GM12872 (cell line): ENCODE measurements around the gene CDYL.

Experiments
- TF ChIP-seq, protein P1 (sequence below): IDR thresholded peaks from 3 replicates; pipeline ENCODE4 v1.5.1; 2011; ENCODE audit warnings: low read depth, mild to moderate bottlenecking, low read length, moderate library complexity; ENCODE audit not compliant: insufficient read depth

CDYL gene

DNA sequence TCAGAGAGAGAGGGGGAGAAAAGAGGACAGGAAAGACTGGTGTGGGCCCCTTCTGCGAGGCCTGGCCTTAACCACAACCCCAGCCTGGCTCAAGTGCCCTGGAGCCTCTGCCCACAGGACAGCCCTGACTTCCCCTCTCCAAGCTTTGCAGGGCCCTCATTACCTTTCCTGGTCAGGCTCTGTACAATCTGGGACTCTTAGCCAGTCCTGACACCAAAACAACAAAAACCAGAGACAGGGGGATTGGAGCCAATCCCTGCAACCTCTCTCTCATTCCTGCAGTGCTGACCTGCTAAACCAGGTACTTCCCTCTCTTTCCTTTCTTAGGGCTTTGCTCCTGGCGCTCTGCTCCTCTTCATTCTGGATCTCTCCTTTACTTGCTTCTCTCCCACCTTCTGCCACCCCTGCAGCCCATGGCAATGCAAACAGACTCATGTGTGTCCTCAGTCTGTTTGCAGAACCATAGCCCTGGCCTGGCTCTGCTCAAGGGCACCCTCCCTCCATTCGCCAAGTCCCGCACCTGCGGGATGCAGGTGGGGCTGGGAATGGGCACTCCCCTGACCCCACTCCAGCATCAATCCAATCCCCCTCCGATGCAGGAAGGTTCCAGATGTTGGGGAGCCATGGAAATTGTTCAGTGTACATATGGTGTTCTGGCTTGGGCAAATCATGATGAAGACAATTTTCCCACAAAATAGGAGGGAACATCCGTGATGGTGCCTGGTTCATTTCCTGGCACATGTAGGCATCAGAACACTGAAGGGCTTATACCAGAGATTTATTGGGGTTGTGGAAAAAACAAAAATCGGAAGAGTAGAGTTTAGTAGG lies 189.6 kb downstream of the CDYL start:
- TF ChIP-seq, protein P1, sequence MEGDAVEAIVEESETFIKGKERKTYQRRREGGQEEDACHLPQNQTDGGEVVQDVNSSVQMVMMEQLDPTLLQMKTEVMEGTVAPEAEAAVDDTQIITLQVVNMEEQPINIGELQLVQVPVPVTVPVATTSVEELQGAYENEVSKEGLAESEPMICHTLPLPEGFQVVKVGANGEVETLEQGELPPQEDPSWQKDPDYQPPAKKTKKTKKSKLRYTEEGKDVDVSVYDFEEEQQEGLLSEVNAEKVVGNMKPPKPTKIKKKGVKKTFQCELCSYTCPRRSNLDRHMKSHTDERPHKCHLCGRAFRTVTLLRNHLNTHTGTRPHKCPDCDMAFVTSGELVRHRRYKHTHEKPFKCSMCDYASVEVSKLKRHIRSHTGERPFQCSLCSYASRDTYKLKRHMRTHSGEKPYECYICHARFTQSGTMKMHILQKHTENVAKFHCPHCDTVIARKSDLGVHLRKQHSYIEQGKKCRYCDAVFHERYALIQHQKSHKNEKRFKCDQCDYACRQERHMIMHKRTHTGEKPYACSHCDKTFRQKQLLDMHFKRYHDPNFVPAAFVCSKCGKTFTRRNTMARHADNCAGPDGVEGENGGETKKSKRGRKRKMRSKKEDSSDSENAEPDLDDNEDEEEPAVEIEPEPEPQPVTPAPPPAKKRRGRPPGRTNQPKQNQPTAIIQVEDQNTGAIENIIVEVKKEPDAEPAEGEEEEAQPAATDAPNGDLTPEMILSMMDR, result no peak

DNA sequence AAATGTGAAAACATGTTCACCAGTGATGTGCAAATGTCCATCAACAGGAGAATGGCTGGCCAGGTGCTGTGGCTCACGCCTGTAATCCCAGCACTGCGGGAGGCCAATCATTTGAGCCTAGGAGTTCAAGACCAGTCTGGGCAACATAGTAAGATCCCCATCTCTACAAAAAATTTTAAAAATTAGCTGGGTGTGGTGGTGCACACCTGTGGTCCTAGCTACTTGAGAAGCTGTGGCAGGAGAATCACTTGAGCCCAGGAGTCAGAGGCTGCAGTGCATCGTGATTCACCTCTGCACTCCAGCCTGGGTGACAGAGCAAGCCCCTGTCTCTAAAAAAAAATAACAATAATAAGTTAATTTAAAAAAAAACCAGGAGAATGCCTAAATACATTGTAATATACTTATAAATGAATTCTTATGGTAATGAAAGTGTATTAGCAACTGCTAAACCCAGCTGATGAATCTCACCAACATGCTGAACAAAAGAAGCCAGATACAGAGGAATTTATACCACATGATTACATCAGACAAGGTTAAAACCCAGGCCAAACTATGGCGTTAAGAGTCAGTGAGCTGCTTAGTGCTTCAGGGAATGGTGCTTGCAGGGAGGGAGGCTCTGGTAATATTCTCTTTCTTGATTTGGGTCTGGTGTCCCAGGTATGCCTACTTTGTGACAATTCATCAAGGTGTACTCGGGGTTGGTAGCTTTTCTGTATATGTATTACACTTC lies 191.3 kb downstream of the CDYL start:
- TF ChIP-seq, protein P1, result no peak

DNA sequence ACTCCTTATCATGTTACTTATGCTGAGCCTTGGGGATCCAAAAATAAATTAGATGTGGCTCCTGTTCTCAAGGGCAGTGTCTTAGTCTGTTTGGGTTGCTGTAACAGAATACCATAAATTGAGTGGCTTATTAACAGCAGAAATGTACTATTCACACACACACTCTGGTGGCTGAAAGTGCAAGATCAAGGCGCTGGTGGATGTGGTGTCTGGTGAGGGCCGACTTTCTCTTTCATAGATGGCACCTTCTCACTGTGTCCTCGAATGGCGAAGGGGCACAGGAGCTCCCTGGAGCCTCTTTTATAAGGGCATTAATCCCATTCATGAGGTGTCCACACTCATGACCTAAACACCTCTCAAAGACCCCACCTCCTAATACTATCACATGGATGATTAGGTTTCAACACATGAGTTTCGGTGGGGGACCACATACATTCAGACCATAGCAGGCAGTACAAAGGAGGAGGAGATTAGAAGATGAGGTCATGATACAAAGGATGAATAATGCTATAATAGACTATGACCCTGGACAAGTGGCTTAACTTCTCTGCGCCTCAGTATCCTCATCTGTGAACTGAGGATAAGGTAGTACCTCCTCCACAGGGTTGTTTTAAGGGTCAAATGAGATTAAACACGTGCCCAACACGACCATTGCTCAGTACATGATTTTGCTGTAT lies 193.5 kb downstream of the CDYL start:
- TF ChIP-seq, protein P1, result no peak

DNA sequence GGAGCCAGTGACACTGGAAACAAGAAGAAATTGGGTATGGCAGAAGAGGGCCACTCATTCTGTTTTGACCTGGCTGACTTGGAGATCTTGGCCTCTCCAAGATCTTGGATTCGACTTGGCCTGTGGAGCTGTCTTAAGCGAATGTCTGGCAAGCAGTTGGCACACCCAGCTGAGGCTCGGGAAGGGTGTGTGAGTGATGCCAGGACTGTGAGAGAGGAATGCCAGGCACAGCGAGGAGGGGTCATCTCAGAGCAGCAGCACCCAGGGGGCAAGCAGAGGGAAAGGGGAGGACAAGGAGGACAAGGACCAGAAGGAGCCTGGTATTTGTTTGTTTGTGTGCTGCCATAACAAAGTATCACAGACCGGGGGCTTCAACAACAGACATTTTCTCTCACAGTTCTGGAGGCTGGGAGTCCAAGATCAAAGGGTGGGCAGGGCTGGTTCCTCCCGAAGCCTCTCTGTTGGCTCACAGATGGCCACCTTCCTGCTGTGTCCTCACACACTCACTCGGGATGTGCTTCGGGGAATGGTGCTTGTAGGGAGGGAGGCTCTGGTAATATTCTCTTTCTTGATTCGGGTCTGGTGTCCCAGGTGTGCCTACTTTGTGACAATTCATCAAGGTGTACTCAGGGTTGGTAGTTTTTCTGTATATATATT lies 194.7 kb downstream of the CDYL start:
- TF ChIP-seq, protein P1, result no peak

DNA sequence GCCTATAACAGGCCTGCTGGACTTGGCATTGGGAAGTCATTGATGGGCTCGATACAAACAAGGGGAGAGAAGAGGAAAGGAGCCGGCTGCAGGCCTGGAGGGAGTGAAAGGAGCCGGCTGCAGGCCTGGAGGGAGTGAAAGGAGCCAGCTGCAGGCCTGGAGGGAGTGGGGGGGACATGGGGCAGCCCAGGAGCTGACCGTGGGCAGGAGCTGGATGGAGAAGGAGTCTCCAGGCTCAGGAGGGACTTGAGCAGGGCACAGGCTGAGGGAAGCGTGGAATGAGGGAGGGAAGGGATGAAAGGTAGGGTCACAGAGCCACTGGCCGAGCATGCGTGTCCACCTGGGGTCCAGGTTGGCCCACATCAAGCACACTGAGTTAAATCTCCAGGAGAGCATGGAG lies 195.6 kb downstream of the CDYL start:
- TF ChIP-seq, protein P1, result no peak

DNA sequence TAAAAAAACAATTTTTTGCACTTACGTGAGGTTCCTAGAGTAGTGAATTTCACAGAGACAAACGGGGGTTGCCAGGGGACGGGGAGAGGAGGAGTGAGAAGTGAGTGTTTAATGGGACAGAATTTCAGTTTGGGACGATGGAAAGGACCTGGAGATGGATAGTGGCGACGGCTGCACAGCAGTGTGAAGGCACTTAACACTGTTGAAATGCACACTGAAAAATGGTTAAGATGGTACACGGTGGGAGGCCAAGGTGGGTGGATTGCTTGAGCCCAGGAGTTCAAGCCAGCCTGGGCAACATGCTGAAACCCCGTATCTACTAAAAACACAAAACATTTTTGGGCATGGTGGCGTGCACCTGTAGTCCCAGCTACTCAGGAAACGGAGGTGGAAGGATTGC lies 196.2 kb downstream of the CDYL start:
- TF ChIP-seq, protein P1, result no peak

DNA sequence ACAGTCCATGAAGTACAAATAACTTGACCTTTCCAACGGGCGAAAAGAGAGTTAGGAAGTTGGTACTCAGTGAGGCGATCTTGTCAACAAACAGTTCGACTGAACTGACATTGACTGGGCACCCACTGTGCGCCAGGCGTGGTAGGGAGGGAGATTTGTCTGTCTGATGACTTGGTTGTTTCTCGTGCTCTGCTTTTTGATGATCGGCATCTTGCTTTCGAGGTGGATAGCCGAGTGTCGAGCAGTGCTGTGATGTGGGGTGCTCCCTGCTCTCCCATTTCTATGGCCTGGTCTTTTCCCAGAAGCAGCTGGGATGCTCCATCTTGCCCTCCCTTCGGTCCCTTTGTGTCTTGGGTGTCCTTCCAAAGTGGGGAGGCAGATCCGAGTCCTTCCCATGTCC lies 197.2 kb downstream of the CDYL start:
- TF ChIP-seq, protein P1, result no peak
